ENCODE data around the gene ERGIC1.

Gene ERGIC1

GRCh38 chr5:172866378-172866777, 32.3 kb downstream of the ERGIC1 start:
- DNase-seq (ENCODE audit: low spot score) = no peak

- DNase-seq (ENCODE audit: low spot score) = no peak
Measured at GRCh38 chr5:172866802-172867748, 33.0 kb downstream of the ERGIC1 start.

GRCh38 chr5:172867761-172868435, 33.8 kb downstream of the ERGIC1 start:
- DNase-seq (ENCODE audit: low spot score) = no peak

DNA sequence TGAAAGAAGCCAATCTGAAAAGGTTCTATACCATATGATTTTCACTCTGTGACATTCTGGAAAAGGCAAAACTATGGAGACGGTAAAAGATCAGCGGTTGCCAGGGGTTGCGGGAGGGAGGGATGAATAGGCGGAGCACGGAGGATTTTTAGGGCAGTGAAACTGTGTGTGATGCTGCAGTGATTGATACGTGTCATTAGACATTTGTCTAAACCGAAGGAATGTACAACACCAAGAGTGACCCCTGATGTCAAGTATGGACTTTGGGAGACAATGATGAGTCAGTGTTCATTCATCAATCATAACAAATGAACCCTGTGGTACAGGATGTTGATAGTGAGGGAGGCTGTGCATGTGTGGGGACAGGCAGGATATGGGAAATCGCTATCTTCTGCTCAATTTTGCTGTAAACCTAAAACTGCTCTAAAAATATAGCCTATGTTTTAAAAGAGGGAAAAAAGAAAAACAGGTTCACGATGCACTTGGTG, 34.4 kb downstream of the ERGIC1 start:
- DNase-seq (ENCODE audit: low spot score) = no peak

GRCh38 chr5:172868924-172869591, 35.0 kb downstream of the ERGIC1 start:
- DNase-seq (ENCODE audit: low spot score) = no peak

- no peak for DNase-seq (ENCODE audit: low spot score)
Measured at GRCh38 chr5:172869691-172870090, 35.6 kb downstream of the ERGIC1 start.

DNA sequence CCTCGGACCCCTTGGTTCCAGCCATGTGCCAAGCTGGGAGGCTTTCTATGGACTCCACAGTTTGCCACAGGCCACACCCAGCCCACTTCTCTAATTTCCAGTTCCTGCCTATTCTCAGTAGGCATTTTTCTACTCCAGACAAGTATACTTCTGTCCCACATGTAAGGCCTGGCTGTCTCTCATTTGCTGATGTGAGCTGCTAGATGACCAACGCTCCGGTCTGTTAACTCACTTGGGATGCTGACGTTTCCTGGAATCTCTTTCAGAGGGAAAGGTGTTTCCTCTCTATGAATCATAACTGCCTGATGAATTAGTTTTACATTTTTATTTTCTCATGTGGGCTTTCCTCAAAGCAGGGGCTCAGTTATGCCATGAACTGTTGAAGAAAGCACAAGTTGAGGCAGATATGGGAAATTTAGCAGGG, 36.3 kb downstream of the ERGIC1 start:
- DNase-seq (ENCODE audit: low spot score) = no peak

DNA sequence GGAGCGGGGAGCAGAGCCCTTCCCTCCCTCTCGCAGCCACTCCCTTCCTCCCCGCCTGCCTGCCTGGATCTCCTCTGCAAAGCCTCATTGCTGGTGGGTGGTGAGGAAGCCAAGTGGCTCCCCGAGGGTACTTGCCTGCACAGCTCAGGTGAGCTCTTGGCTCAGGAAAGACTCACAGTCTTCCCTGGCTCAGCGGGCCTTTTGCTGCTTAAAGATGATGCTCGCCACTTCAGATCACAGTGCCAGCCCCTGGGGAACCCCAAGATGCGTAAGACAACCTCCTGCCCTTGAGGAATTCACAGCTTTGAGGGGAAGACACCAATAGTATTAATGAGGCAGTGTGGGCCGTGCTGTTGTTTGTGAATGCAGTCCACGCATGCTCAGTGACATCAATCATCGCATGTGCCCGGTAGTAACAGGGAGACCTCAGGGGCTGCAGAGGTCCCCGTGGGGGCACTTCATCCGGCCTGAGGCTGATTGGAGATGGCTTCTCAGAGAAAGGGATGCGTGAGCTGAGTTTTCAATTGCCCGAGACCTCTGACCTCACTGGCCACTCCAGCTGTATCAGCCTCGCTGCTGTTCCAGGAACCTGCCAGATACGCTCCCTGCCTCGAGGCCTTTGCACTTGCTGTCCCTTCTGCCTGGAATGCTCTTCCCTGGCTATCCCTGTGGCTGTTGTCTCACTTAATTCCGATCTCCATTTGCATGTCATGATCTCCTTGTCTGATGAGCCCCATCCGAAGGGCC, 36.8 kb downstream of the ERGIC1 start:
- no peak for DNase-seq (ENCODE audit: low spot score)

DNA sequence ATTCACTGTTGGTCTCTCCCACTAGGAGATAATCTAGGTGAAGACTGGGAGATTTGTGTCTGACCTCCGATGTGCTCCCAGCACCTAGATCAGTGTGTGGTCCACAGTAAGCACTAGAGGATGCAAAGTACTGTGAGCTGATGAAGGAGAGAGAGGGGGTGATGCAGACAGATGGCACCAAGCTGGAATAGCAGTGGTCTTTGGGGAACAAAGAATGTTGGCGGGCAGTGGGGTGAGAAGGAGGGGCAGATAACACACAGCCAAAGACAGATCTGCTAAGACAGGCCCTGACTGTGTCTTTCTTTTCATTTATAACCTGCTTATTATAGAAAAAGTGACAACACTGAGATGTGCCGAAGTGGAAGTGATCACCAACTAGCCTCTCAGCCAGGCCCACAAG, 37.5 kb downstream of the ERGIC1 start:
- no peak for DNase-seq (ENCODE audit: low spot score)

DNA sequence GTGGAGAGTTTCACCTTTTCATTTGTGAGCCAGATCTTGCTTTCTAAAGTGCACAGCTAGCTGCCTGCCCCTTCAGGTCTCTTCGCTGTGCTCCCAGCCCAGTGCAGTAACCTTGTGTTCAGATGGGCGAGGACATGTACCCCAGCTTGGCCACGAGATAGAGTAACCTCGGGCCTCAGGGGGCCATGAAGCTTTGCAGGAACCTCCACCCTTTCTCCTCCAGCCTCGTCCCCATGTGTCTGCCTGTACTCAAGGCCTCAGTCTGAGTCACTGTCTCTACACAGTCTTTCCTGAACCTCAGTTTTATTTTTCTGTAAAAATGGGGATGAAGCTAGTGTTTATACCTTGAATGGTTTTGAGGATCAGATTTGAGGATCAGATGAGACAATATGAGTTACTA, 37.9 kb downstream of the ERGIC1 start:
- no peak for DNase-seq (ENCODE audit: low spot score)

GRCh38 chr5:172872997-172873491, 39.0 kb downstream of the ERGIC1 start:
- no peak for DNase-seq (ENCODE audit: low spot score)

DNA sequence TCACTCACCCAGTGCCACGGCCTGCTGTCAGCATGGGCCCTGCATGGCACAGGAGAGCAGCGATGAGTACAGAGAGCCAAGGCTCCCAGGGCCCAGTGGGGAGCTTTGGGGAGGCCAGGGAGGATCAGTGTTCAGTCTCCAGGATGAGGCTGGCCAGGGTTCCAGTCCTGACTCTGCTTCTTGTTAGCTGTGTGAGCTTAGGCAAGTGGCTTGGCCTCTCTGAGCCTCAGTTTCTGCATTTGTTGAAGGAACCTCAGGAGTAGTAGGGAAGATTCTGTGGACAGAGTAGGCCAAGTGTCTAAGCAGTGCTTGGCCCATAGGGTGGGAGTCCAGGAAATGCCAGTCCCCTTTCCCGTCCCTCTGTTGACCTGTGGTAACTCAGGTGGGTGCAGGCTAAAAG, 39.5 kb downstream of the ERGIC1 start:
- no peak for DNase-seq (ENCODE audit: low spot score)

DNA sequence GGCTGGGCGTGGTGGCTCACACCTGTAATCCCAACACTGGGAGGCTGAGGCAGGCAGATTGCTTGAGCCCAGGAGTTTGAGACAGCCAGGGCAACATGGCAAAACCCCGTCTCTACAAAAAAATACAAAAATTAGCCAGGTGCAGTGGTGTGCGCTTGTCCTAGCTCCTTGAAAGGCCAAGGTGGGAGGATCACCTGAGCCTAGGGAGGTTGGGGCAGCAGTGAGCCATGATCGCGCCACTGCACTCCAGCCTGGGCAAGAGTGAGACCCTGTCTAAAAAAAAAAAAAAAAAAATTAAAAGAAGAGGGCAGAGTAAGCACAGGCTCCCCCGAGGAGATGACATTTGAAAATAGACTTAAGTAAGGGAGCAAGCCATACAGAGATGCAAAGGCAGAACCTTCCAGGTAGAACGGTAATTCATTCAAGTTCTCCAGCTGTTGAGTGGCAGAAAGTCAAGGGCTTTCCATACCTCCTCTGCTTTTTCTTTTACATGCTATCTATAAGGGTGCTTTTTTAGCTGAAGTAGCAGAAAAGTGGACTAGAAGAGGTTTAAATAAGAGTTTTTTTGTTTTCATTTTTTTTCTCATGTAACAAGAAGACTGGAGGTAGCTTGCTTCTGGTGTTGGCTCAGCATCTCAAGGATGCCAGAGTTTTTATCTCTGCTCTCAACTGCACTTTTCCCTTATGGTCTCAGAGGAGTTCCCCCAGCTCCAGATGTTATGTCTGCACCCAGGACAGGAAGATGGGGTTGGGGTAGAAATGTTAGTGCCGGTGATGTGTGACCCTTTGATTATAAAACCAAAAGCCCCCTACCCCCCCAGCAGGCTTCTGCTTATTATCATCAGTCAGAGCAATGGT, 40.8 kb downstream of the ERGIC1 start:
- no peak for DNase-seq (ENCODE audit: low spot score)

GRCh38 chr5:172875505-172876279, 41.6 kb downstream of the ERGIC1 start:
- DNase-seq (ENCODE audit: low spot score) = no peak

- no peak for DNase-seq (ENCODE audit: low spot score)
Measured at GRCh38 chr5:172876578-172876977, 42.5 kb downstream of the ERGIC1 start.

DNA sequence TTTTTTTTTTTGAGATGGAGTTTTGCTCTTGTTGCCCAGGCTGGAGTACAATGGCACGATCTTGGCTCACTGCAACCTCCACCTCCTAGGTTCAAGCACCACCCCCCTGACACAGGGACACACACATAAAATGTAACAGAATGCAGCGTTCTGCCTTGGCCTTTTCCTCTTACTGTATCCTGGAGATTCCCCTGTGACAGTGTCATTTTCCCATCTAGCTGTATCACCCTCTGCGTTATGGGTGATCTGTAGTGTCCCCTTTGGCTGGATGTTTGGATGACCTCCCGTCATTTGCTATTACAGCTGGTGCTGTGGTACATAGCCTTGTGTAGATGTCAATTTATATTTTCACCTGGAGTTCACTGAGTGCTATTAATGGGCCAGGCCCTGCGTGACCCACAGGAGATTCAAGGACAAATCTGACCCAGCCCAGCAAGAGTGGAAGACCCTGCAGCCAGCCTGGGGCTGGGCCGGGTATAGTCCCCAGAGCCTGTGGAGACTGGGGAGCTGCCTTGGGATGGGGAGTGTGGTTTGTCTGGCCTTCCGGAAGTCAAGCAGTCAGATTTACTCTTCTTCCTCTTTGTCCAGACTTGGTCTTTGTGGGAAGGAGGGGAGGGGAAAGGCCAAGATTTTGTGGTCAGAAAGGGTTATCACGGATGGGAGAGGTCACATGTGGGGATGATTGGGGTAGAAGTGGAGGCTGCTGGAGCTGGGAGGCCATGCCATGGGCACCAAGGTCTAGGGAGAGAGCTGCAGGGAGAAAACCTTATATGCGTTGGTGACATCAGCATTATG, 43.6 kb downstream of the ERGIC1 start:
- DNase-seq (ENCODE audit: low spot score) = no peak

DNA sequence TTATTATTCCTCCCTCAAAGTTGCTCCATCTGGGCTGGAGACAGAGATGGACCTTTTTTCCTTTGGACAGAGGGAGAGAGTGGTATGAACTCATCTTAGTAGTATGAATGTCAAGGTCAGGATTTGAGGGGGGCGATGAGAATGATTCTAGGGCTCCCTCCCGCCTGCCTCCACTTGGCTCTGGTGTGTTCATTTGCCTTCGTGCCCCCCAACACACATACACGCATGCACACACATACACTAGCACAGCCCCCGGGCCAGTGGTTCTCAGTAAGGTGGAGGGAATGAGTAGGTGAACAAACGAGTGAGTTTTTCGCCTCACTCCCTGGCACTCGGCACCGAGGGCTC, 44.5 kb downstream of the ERGIC1 start:
- DNase-seq (ENCODE audit: low spot score) = no peak

DNA sequence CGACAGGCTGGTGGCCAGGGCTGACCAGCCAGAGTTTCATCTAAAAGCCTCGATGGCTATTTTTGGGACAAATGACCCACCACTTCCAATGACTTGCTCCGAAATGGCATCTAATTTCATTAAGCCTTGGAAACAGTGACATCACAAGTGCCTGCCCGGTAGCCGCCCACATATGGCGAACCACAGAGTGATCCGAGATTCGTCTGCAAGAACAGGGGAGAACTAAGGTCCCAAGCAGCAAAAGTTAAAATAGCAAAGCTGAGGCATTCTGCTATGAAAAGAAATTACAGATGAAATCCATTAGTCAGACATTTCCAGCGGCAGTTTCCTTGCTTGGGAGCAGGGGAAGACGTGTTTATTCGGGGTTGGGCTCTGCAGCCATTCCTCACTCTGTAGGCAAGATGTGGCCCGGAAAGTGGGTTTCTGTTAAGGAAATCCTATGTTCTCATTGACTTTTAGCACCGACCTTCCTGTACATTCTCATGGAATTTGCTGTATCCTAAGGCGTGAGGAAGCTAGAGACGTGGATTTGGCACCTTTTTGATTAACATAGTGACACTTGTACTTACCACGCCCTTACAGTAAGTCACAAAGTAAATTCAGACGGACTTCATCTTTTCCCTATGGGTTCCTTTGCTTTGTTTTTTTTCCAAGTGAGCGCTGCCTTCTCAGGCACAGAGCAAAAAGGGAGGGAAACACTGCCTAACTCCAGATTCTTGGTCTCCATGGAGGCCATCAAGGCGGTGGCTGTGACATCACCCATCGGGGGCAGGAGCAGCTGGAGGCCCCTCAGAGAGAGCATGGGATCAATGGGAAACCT, 45.1 kb downstream of the ERGIC1 start:
- DNase-seq (ENCODE audit: low spot score) = no peak
